MG63 (cell line): ENCODE data around the gene SLC25A15. TPM values are rescaled to one million over a fixed set of nuclear protein-coding genes. Genes with fewer than 3 reads are reported as not detected.

Source experiments
- total RNA-seq: library from RNA; depleted of rRNA; stranded (reverse); fragments of >200 nt; shearing (Covaris generic); gene quantifications from 2 replicates; pipeline ENCODE4 v1.2.3, GENCODE V29; 2014; ENCODE audit warnings: low replicate concordance; rRNA removed

SLC25A15 gene
- total RNA-seq, 1 experiment from 2014 or later = 38.1 TPM

Other genes with a start within 250 kb of the SLC25A15 start
- gene FOXO1, start 123.0 kb upstream of the SLC25A15 start, total RNA-seq = 1.7 and 2.4 TPM in 2 replicates
- 14.0 and 21.8 TPM in 2 replicates for gene MRPS31, start 18.4 kb upstream of the SLC25A15 start, total RNA-seq
- 6.7 and 11.3 TPM in 2 replicates for gene ELF1, start 229.7 kb downstream of the SLC25A15 start, total RNA-seq